A549 treated with CORT108297 at 1 μM for 4 hours (cell line): Measurements from ENCODE around the gene M6PR. TPM values are rescaled to one million over a fixed set of nuclear protein-coding genes. Genes with fewer than 3 reads are reported as not detected.

Source experiments
- total RNA-seq: library from RNA; stranded (reverse); fragments of 200-300 nt; extraction: Qiagen RNA extraction; gene quantifications from 5 replicates; pipeline ENCODE4 v1.2.3, GENCODE V29; 2022

Gene M6PR
- total RNA-seq, result 153 to 167 TPM (median 159 TPM) in 5 replicates

GRCh38 chr12:8949342-8950220 is at the start of gene M6PR:
M6PR (minus strand) TSS chr12:8949645; CDS start chr12:8946404, 3,241 bp downstream.

DNA sequence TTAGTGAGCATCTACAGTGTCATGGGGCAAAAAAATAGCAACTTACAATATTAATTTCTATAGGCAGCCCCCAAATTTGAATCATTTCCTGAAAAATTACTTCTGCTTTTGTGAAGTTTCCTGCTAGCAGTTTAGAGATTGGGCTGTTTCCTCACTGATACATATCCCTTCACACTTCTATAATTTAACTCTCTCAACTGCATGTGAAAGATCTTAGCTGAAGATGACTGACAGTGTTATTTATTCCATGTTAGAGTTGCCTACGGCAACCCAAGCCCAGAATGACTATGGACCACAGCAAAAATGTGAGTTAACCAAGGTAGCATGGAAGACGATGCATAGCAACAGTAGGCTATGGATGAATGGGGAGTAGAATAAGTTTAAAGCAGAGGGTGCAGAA is 40.0 kb upstream of the M6PR start, which contains the start of gene KLRG1:
Gene KLRG1, plus strand, starts transcription at position 134 of the 400 bp plus-strand sequence. Its CDS starts 90 bp downstream, at position 224.

DNA sequence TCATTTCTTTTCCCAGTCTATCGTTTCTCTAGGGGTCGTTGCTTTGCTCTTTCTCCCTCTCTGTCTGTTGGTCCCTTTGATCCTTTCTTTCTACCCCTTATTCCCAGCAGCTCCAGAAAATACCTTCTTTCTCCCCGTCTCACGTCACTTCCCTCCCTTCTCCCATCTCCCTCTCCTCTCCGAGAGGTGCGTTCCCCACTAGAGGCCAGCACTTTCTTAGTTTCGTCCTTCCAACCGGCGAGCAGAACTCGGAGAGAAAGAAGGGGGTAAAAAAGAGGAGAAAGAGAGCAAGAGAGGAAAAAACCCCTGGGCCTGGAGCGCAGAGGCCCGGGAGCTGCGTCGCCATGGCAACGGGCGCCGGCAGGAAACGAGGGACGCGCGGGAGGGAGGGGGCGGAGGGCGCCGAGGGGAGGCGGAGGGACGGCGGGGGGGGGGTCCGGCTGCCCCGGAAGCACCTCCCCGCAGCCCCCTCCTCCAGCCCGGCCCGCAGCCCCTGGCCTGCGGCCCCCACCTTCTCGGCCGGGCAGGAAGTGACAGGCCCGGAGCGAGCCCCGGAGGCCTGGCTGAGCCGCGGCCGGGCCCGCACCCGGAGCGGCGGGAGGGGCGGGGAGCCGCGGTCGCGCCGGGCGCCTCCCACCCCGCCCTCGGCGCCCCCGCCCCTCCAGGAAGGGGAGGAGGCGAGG is 35.3 kb downstream of the M6PR start, which contains the start of gene PHC1:
Gene PHC1, plus strand, starts transcription at position 477 of the 683 bp plus-strand sequence. CDS start 3,169 bp downstream, outside the sequence.

Other genes with a start within 250 kb of the M6PR start
- gene A2ML1, start 127.0 kb downstream of the M6PR start, total RNA-seq, result not detected in 5 replicates
- gene PHC1, start 35.1 kb downstream of the M6PR start, total RNA-seq, result 8.2 to 11.9 TPM (median 10.8 TPM) in 5 replicates
- gene KLRG1, start 39.9 kb upstream of the M6PR start, total RNA-seq, result 1.6 to 2.5 TPM (median 1.9 TPM) in 5 replicates
- gene A2M, start 166.3 kb upstream of the M6PR start, total RNA-seq, result 0.27 TPM in 1 of 5 replicates, not detected in the others